ENCODE measurements around the gene DYRK1A. TPM values are rescaled to one million over a fixed set of nuclear protein-coding genes. Genes with fewer than 3 reads are reported as not detected.
A peak's percentile ranks its signal among the peaks of the same experiment; 100 is the strongest.

DYRK1A gene
- total RNA-seq, 1 donor from 2014 or later: 64.6 TPM

- Histone ChIP-seq H3K36me3 (no peaks in the 10 kb centered on the region), H3K4me3 (no peak overlapping the region), H3K27ac (replicated peaks) (peak overlapping the region; percentile 44), H3K9me3 (replicated peaks) (no peaks in the 10 kb centered on the region), H3K27me3 (ENCODE audit: low read depth) (no peaks in the 10 kb centered on the region), H3K4me1 (peaks cover 100% of the 10 kb centered on the region)
- no peak for DNase-seq
- intact Hi-C loops (cut with micrococcal nuclease): no loop called here
- TF ChIP-seq CTCF (IDR thresholded peaks at IDR 0.05; ENCODE audit: borderline replicate concordance): no peak
These were observed 7.0 kb downstream of the DYRK1A start for GRCh38 chr21:37373539-37373938.

- peak overlapping the region; percentile 44 for H3K27ac ChIP-seq (replicated peaks)
- H3K36me3 ChIP-seq: no peaks in the 10 kb centered on the region
- no peak for TF ChIP-seq CTCF (IDR thresholded peaks at IDR 0.05; ENCODE audit: borderline replicate concordance)
- DNase-seq: no peak
- intact Hi-C loops (cut with micrococcal nuclease): no loop called here
- no peak overlapping the region for H3K4me3 ChIP-seq
- peaks cover 100% of the 10 kb centered on the region for H3K4me1 ChIP-seq
- H3K27me3 ChIP-seq (ENCODE audit: low read depth): no peaks in the 10 kb centered on the region
- no peaks in the 10 kb centered on the region for H3K9me3 ChIP-seq (replicated peaks)
These were observed 7.5 kb downstream of the DYRK1A start for GRCh38 chr21:37374027-37374426.

GRCh38 chr21:37375866-37376574 lies 9.4 kb downstream of the DYRK1A start:
- Histone ChIP-seq H3K36me3 (no peaks in the 10 kb centered on the region), H3K27ac (replicated peaks) (peak overlapping the region; percentile 44), H3K4me3 (no peak overlapping the region), H3K9me3 (replicated peaks) (no peaks in the 10 kb centered on the region), H3K27me3 (ENCODE audit: low read depth) (no peaks in the 10 kb centered on the region), H3K4me1 (peaks cover 100% of the 10 kb centered on the region)
- DNase-seq: no peak
- no peak for TF ChIP-seq CTCF (IDR thresholded peaks at IDR 0.05; ENCODE audit: borderline replicate concordance)
- intact Hi-C loops (cut with micrococcal nuclease): no loop called here

- no peaks in the 10 kb centered on the region for H3K9me3 ChIP-seq (replicated peaks)
- no peak for TF ChIP-seq CTCF (IDR thresholded peaks at IDR 0.05; ENCODE audit: borderline replicate concordance)
- intact Hi-C loops (cut with micrococcal nuclease): no loop called here
- no peak overlapping the region for H3K4me3 ChIP-seq
- DNase-seq: no peak
- no peaks in the 10 kb centered on the region for H3K27me3 ChIP-seq (ENCODE audit: low read depth)
- peaks cover 100% of the 10 kb centered on the region for H3K4me1 ChIP-seq
- peak overlapping the region; percentile 54 for H3K27ac ChIP-seq (replicated peaks)
- no peaks in the 10 kb centered on the region for H3K36me3 ChIP-seq
These were observed 12.1 kb downstream of the DYRK1A start for GRCh38 chr21:37378700-37379139.

- TF ChIP-seq CTCF (IDR thresholded peaks at IDR 0.05; ENCODE audit: borderline replicate concordance): no peak
- Histone ChIP-seq H3K4me1 (peaks cover 100% of the 10 kb centered on the region), H3K27me3 (ENCODE audit: low read depth) (no peaks in the 10 kb centered on the region), H3K4me3 (no peak overlapping the region), H3K36me3 (no peaks in the 10 kb centered on the region), H3K27ac (replicated peaks) (peak overlapping the region; percentile 54), H3K9me3 (replicated peaks) (peaks cover 8% of the 10 kb centered on the region)
- intact Hi-C loops (cut with micrococcal nuclease): no loop called here
- DNase-seq: no peak
These were observed 14.1 kb downstream of the DYRK1A start for GRCh38 chr21:37380349-37381323.

All from left ventricle myocardium inferior (tissue), 1 donor.